Measurements from ENCODE around the gene MIGA1.

DNA sequence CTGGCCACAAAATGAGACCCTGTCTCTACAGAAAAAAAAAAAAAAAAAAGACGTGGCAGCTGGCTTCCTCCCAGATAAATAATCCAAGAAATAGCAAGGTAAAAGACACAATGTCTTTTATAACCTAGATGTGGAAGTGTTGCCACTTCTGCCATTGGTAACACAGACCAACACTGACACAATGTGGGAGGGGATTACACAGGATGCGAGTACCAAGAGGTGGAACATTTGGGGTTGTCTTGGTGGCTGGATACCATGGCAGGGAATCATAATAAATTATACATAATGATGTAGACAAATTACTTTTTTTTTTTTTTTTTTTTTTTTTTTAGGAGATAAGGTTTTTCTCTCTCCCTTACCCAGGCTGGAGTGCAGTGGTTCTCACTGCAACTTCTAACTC, 103.0 kb downstream of the MIGA1 start:
- TF ChIP-seq, protein P1, sequence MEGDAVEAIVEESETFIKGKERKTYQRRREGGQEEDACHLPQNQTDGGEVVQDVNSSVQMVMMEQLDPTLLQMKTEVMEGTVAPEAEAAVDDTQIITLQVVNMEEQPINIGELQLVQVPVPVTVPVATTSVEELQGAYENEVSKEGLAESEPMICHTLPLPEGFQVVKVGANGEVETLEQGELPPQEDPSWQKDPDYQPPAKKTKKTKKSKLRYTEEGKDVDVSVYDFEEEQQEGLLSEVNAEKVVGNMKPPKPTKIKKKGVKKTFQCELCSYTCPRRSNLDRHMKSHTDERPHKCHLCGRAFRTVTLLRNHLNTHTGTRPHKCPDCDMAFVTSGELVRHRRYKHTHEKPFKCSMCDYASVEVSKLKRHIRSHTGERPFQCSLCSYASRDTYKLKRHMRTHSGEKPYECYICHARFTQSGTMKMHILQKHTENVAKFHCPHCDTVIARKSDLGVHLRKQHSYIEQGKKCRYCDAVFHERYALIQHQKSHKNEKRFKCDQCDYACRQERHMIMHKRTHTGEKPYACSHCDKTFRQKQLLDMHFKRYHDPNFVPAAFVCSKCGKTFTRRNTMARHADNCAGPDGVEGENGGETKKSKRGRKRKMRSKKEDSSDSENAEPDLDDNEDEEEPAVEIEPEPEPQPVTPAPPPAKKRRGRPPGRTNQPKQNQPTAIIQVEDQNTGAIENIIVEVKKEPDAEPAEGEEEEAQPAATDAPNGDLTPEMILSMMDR (IDR thresholded peaks at IDR 0.05) = no peak
- no peak for TF ChIP-seq POLR2A (IDR thresholded peaks at IDR 0.05)
